Ecto neural progenitor cell (in vitro differentiated cells): ENCODE data around the gene MSTO1.
"Not testable (repeated sequence)": the region's sequence is repeated elsewhere in the genome, so short reads cannot be mapped to it uniquely, and the experiment has no call there.

Experiments
- DNase-seq: peaks from one replicate; pipeline ENCODE4 v3.0.0-alpha.2; 2018; ENCODE audit warnings: low spot score

Gene MSTO1

GRCh38 chr1:155609515-155610256, at the start of gene MSTO1:
Gene MSTO1 (plus strand): TSS chr1:155610218. CDS start chr1:155610249, 31 bp downstream.
- DNase-seq, result peak; percentile 95

GRCh38 chr1:155561779-155562580, 48.0 kb upstream of the MSTO1 start:
- DNase-seq, result peak; percentile 83

GRCh38 chr1:155562581-155563376, 47.2 kb upstream of the MSTO1 start, which contains the start of gene ASH1L:
Gene ASH1L (minus strand): TSS chr1:155562803. CDS start chr1:155521519, 41,284 bp downstream.
- peak; percentile 96 for DNase-seq

GRCh38 chr1:155563377-155564022, 46.5 kb upstream of the MSTO1 start:
- DNase-seq, result not testable (repeated sequence)

DNA sequence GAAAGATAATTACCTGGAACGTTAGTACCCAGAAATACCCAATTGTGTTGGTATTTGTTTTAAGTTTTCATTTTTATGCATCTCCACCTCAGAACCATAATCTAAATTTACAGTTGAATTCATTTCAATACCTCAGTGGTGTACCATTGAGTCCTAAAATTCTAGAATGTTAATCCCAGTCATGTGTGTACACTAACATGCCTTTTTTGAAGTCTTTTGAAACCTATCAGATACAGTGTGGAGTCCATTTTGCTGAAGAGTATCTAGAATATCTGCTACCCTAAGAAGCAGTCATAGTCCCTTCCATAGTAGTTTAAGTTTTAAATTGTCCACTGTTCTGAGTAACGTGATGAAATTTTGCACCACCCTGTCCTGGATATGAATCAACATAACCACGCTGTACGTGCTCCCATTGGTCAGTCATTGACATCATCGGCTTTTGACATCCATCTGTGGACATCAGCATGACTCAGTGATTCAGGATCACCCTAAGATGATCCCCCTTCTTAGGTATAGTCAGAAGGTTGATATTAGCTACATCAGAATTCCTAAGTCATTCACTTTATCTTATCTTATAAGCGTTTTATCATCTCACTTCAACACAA, 39.9 kb upstream of the MSTO1 start:
- DNase-seq, result no peak

- DNase-seq, result no peak
These were observed 39.4 kb upstream of the MSTO1 start for GRCh38 chr1:155570593-155570990.

GRCh38 chr1:155574077-155574476, 35.9 kb upstream of the MSTO1 start:
- no peak for DNase-seq

DNA sequence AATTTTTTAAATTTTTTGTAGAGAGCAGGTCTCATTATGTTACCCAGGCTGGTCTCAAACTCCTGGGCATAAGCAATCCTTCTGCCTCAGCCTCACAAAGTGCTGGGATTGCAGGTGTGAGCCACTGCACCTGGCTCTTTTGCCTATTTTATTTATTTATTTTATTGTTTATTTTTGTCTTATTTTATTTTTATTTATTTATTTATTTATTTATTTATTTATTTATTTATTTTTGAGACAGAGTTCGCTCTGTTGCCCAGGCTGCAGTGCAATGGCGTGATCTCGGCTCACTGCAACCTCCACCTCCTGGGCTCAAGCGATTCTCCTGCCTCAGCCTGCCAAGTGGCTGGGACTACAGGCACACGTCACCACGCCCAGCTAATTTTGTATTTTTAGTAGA, 34.4 kb upstream of the MSTO1 start:
- DNase-seq, result not testable (repeated sequence)

DNA sequence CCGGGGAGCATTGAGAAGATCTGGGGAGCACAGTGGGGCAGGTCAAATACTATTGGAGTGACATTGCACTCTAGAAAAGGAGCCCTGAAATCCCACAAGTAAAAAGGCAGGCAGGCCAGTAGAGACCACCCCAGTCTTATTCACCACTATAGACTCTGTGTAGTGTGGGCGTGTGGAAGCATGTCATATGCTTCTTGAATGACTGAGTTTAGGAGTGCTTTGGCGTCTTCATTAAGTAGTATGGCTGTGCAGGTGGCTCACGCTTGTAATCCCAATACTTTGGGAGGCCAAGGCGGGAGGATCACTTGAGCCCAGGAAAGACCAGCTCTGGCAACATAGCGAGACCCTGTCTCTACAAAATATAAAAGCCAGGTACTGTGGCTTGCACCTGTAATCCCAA, 26.2 kb upstream of the MSTO1 start:
- DNase-seq, result not testable (repeated sequence)

DNA sequence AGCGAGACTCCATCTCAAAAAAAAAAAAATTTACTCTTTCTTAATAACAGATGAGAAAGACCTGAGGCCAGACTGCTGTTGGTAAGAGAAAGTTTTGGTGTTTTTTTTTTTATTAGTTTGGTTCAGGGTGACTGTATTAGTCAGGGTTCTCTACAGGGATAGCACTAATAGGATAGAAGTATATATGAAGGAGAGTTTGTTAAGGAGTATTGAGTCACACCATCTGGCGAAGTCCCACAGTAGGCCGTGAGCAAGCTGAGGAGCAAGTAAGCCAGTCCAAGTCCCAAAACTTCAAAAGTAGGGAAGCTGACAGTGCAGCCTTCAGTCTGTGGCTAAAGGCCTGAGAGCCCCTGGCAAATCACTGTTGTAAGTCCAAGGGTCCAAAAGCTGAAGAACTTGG, 20.7 kb upstream of the MSTO1 start:
- DNase-seq, result not testable (repeated sequence)

GRCh38 chr1:155590516-155591247, 19.3 kb upstream of the MSTO1 start:
- DNase-seq, result peak; percentile 46

DNA sequence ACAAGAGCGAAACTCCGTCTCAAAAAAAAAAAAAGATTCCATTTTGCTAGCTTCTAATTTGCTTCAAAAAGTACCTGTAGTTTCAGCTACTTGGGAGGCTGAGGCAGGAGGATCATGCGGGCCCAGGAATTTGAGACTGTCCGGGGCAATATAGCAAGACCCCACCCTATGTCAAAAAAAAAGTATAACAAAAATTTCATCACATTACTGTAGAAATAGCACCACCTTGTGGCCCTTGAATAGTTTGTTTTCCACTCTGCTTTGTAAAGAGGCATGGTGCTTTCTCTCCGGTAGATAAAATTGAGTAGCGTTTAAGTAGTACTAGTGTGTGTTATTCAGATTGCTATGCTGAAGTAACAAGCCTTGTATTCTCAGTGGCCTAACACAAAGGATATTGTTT, 18.2 kb upstream of the MSTO1 start:
- DNase-seq, result no peak

GRCh38 chr1:155595877-155596474, 14.0 kb upstream of the MSTO1 start:
- not testable (repeated sequence) for DNase-seq

- no peak for DNase-seq
These were observed 13.2 kb upstream of the MSTO1 start for GRCh38 chr1:155596864-155597263.

- peak; percentile 64 for DNase-seq
These were observed 11.1 kb upstream of the MSTO1 start for GRCh38 chr1:155598842-155599331.

DNA sequence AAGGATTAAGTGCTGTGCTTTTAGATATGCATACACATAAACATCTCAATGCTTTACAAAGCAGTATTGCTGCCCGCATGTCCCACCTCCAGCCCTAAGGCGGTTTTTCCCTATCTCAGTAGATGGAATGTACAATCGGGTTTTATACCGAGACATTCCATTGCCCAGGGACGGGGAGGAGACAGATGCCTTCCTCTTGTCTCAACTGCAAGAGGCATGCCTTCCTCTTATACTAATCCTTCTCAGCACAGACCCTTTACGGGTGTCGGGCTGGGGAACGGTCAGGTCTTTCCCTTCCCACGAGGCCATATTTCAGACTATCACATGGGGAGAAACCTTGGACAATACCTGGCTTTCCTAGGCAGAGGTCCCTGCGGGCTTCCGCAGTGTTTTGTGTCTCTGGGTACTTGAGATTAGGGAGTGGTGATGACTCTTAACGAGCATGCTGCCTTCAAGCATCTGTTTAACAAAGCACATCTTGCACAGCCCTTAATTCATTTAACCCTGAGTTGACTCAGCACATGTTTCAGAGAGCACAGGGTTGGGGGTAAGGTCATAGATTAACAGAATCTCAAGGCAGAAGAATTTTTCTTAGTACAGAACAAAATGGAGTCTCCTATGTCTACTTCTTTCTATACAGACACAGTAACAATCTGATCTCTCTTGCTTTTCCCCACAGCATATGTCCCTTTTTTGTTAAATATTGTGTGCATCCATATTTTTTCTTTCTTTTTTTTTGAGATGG, 10.0 kb upstream of the MSTO1 start:
- not testable (repeated sequence) for DNase-seq

DNA sequence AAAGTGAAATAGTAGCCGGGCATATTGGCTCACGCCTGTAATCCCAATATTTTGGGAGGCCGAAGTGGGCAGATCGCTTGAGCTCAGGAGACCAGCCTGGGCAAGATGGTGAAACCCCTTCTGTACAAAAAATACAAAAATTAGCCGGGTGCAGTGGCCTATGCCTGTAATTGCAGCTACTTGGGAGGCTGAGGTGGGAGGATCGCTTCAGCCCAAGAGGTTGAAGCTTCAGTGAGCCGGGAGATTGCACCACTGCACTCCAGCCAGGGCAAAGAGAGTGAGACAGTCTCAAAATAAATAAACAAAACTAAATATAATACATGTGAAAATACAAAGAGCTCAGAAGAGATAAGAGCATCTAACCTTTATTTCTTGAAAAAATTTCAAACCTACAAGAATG, 2.3 kb upstream of the MSTO1 start:
- no peak for DNase-seq

GRCh38 chr1:155608888-155609225, 1.2 kb upstream of the MSTO1 start:
- DNase-seq, result no peak

DNA sequence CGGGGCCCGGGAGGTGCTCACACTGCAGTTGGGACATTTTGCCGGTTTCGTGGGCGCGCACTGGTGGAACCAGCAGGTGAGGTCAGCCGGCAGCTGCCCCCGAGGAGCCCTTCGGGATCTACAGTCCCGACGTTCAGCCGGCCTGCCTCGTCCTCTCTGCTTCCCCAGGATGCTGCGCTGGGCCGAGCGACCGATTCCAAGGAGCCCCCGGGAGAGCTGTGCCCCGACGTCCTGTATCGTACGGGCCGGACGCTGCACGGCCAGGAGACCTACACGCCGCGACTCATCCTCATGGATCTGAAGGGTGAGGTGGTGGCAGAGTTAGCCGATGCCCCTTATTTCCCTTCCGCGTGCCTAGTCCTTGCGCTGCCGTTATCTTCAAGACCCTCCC, 234 bp downstream of the MSTO1 start:
- not testable (repeated sequence) for DNase-seq
